ELR (cell line): Measurements from ENCODE around the gene TRNT1.

ENCODE experiments used
- DNase-seq: peaks from one replicate; pipeline ENCODE4 v3.0.0-alpha.2; 2015; ENCODE audit warnings: low read depth

TRNT1 gene

GRCh38 chr3:3178498-3179328 is 52.0 kb downstream of the TRNT1 start:
- no peak for DNase-seq

GRCh38 chr3:3179407-3180094 is 52.8 kb downstream of the TRNT1 start, which contains the start of gene CRBN:
Gene CRBN (minus strand): TSS chr3:3179691. CDS start chr3:3179687, 4 bp downstream.
- DNase-seq, result peak; percentile 83

GRCh38 chr3:3180456-3180855 is 53.7 kb downstream of the TRNT1 start:
- peak; percentile 6 for DNase-seq

DNA sequence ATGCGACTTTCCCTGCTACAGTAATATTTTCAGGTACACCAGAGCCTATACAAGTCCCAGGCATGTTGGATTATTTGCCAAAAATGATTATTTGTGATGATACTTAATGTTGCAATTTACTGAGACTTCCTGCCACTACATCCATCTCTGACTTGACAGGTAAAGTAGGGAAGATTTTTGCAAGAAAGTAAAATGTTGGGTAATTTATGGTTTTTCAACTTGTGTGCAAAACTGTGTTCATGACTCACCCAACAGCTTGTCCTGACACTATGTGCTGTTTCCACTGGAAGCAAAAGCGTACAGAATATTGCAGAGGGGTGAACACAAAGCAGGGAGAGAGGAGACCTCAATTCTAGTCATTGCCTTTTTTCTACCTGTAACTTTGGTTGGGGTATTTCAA is 58.1 kb downstream of the TRNT1 start:
- DNase-seq, result no peak

DNA sequence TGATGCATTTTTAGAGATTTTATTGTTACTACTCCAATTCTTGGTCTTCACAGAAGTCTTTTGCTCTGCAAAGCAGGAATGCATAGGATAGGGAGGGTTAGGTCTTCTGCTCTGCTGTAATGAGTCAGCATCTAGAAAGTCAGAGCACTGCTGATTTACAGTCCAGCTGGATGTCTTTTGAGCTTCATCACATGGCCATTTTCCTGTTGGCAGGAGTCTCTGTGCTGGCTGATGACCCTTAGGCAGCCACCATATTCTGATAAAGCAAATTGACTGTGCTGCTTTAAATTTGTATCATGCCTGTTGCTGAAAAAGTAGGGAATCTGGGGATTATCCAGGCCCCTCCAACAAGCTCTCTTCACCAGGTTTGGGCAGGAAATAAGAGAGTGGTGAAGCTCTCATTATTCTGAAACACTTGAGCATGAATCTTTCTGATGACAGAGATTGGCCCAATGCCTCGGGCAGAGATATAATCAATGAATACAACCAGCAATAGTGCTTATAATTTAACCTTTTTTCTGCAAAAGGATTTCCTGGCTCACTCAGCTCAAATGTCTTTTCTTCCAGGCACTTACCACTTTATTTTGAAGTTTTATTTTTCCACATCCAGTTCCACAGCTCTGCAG is 62.5 kb downstream of the TRNT1 start:
- DNase-seq, result no peak

- DNase-seq, result no peak
Measured at GRCh38 chr3:3189961-3190360, 63.2 kb downstream of the TRNT1 start.

GRCh38 chr3:3191675-3192285 is 65.0 kb downstream of the TRNT1 start:
- no peak for DNase-seq

DNA sequence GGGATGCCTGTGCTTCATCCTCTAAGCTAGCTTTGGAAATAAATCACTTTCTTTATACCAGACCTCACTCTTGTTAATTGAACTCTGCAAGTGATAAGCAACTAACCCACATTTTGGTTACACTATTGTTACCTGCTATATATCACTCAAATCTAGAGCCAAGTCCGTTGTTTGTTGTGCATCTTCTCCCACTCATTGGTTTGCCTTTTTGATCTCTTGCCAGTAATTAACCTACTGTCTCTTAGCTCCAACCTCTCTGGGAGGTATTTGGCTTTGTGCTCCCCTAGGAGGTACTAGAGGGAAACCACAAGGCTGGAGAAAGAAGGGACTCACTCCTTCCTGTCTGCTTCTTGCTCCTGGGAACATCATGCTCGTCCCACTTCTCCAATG is 65.5 kb downstream of the TRNT1 start:
- DNase-seq, result no peak

GRCh38 chr3:3194861-3195260 is 68.1 kb downstream of the TRNT1 start:
- DNase-seq, result no peak

GRCh38 chr3:3196148-3196861 is 69.6 kb downstream of the TRNT1 start:
- DNase-seq, result peak; percentile 18
